Neural progenitor cell (in vitro differentiated cells): ENCODE data around the gene HOXA1. TPM values are rescaled to one million over a fixed set of nuclear protein-coding genes. Genes with fewer than 3 reads are reported as not detected.
A peak's percentile ranks its signal among the peaks of the same experiment; 100 is the strongest.

ENCODE experiments used
- DNase-seq: peaks from one replicate; pipeline ENCODE4 v3.0.0-alpha.2; 2016; ENCODE audit warnings: low spot score
- H2AFZ ChIP-seq: fragments of 200-600 bp; sonication (generic); replicated peaks from 2 replicates; pipeline ENCODE4 v1.6.1; 2016; ENCODE audit warnings: antibody characterized with exemption
- H3F3A ChIP-seq: fragments of 200-600 bp; sonication (generic); 2 replicates; pipeline ENCODE4 v1.6.1; 2016; ENCODE audit warnings: antibody characterized with exemption, low read depth
- H3K27ac ChIP-seq: fragments of 200-600 bp; sonication (generic); 2 replicates; pipeline ENCODE4 v1.5.1; 2016; ENCODE audit warnings: mild to moderate bottlenecking
- H3K27me3 ChIP-seq: fragments of 200-600 bp; sonication (generic); 2 replicates; pipeline ENCODE4 v1.6.1; 2016; ENCODE audit warnings: mild to moderate bottlenecking, moderate library complexity
- H3K36me3 ChIP-seq: fragments of 200-600 bp; sonication (generic); 2 replicates; pipeline ENCODE4 v1.5.1; 2016
- H3K4me1 ChIP-seq: fragments of 200-600 bp; sonication (generic); 2 replicates; pipeline ENCODE4 v1.6.1; 2016; ENCODE audit warnings: mixed run types
- H3K4me2 ChIP-seq: fragments of 200-600 bp; sonication (generic); 2 replicates; pipeline ENCODE4 v1.6.1; 2016
- H3K4me3 ChIP-seq: fragments of 200-600 bp; sonication (generic); 2 replicates; pipeline ENCODE4 v1.5.1; 2016
- H3K79me2 ChIP-seq: fragments of 200-600 bp; sonication (generic); 2 replicates; pipeline ENCODE4 v1.6.1; 2016; ENCODE audit warnings: low read depth
- H3K9ac ChIP-seq: fragments of 200-600 bp; sonication (generic); 2 replicates; pipeline ENCODE4 v1.6.1; 2016
- H3K9me3 ChIP-seq: fragments of 200-600 bp; sonication (generic); 2 replicates; pipeline ENCODE4 v1.5.1; 2016; ENCODE audit warnings: low read depth
- H4K20me1 ChIP-seq: fragments of 200-600 bp; sonication (generic); 2 replicates; pipeline ENCODE4 v1.6.1; 2016; ENCODE audit warnings: low read depth
- H3K27ac Mint-ChIP-seq: 3 replicates; pipeline ENCODE4 v1.8.0; 2021; ENCODE audit warnings: mixed read lengths
- H3K27me3 Mint-ChIP-seq: 2 replicates; pipeline ENCODE4 v1.8.0; 2022; ENCODE audit warnings: low read depth, mild to moderate bottlenecking, inconsistent platforms, moderate library complexity, mixed read lengths; ENCODE audit not compliant: insufficient read depth
- H3K36me3 Mint-ChIP-seq: 3 replicates; pipeline ENCODE4 v1.8.0; 2021; ENCODE audit warnings: mixed read lengths
- H3K4me1 Mint-ChIP-seq: 3 replicates; pipeline ENCODE4 v1.8.0; 2021; ENCODE audit warnings: mixed read lengths
- H3K4me3 Mint-ChIP-seq: 3 replicates; pipeline ENCODE4 v1.8.0; 2021; ENCODE audit warnings: mild to moderate bottlenecking, moderate library complexity, mixed read lengths
- H3K9me3 Mint-ChIP-seq: 3 replicates; pipeline ENCODE4 v1.8.0; 2020; ENCODE audit warnings: mixed read lengths
- EZH2 ChIP-seq: fragments of 200-600 bp; sonication (generic); IDR thresholded peaks from 2 replicates; pipeline ENCODE4 v1.6.1; 2017; ENCODE audit warnings: antibody characterized with exemption, mild to moderate bottlenecking, moderate library complexity
- EZH2phosphoT487 ChIP-seq: fragments of 200-600 bp; sonication (generic); IDR thresholded peaks from 2 replicates; pipeline ENCODE4 v1.6.1; 2017; ENCODE audit warnings: antibody characterized with exemption
- total RNA-seq: library from RNA; depleted of rRNA; stranded (reverse); fragments of >200 nt; gene quantifications from 2 replicates; pipeline ENCODE4 v1.2.3, GENCODE V29; 2015; ENCODE audit warnings: low replicate concordance
- TF ChIP-seq, protein P1 (sequence below): fragments of 200-600 bp; sonication (generic); IDR thresholded peaks from 2 replicates; pipeline ENCODE4 v1.5.1; 2017; ENCODE audit warnings: antibody characterized with exemption, mild to moderate bottlenecking

HOXA1 gene
- total RNA-seq, 1 donor from 2014 or later = not detected

DNA sequence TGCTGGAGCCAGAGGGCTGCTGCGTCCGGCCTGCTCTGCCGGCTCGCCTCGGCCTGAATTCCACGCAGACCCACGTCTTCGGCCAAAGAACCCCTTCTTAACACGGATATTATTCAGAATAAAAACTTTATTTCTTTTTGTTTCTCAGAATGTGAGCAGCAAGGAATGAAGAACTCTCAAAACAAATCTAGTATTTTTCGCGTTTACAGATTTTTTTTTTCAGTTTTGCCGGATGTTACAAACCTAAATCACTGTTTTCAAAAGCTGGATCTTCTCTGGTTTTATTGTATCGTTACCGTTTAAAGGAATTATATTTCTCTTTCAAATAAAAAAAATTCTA is 11.1 kb upstream of the HOXA1 start:
- Histone ChIP-seq H3K4me3 (no peak overlapping the region), H3K9me3 (no peaks in the 10 kb centered on the region), H3K36me3 (no peaks in the 10 kb centered on the region), H3K4me1 (no peaks in the 10 kb centered on the region), H2AFZ (no peak overlapping the region), H3K27me3 (peaks cover 100% of the 10 kb centered on the region), H3K4me2 (no peak overlapping the region), H4K20me1 (peaks cover 100% of the 10 kb centered on the region), H3K79me2 (no peaks in the 10 kb centered on the region), H3F3A (peaks cover 11% of the 10 kb centered on the region), H3K27ac (no peak overlapping the region), H3K9ac (no peak overlapping the region)
- H3K9me3 Mint-ChIP-seq = peaks cover 3% of the 10 kb centered on the region
- DNase-seq = no peak
- H3K4me3 Mint-ChIP-seq = no peak overlapping the region
- TF ChIP-seq, protein P1, sequence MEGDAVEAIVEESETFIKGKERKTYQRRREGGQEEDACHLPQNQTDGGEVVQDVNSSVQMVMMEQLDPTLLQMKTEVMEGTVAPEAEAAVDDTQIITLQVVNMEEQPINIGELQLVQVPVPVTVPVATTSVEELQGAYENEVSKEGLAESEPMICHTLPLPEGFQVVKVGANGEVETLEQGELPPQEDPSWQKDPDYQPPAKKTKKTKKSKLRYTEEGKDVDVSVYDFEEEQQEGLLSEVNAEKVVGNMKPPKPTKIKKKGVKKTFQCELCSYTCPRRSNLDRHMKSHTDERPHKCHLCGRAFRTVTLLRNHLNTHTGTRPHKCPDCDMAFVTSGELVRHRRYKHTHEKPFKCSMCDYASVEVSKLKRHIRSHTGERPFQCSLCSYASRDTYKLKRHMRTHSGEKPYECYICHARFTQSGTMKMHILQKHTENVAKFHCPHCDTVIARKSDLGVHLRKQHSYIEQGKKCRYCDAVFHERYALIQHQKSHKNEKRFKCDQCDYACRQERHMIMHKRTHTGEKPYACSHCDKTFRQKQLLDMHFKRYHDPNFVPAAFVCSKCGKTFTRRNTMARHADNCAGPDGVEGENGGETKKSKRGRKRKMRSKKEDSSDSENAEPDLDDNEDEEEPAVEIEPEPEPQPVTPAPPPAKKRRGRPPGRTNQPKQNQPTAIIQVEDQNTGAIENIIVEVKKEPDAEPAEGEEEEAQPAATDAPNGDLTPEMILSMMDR = no peak
- peak; percentile 80 for TF ChIP-seq EZH2
- peaks cover 96% of the 10 kb centered on the region for H3K27me3 Mint-ChIP-seq
- no peak overlapping the region for H3K27ac Mint-ChIP-seq
- no peaks in the 10 kb centered on the region for H3K36me3 Mint-ChIP-seq
- H3K4me1 Mint-ChIP-seq = no peaks in the 10 kb centered on the region

DNA sequence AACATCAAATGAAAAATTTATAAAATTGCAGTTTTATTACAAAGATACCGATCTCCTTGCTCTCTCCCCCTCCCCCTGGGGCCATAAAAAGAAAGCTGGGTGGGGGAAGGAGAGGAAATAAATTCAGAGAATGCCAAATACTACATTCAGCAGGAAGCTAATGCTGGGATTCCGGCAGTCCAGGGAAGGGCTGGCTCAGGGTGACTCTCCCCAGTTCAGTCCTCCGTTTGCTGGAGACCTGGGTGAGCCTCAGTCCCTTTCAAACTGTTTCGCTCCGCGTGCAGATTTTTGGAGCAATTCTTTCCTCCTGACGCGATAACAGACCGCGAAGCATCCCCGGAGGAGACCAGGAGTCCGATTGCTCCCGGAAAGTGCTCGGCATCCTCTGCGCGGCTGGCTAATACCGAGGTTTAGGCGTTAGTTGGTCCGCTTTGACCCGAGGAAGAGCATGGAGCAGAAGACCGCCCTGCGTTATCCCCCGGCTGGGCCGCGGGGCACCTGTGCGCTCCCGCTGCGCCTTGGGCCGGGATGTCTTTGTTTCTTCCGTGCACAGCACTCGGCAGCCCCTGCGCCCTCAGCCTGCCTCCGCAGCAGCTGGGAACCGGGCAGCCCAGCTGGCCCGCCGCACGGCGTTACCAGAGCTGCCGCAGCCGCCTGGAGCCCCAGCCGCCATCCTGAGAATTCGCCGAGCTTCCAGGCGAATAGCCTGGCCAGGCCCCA is 10.5 kb upstream of the HOXA1 start:
- no peak overlapping the region for H3K4me3 Mint-ChIP-seq
- Histone ChIP-seq H3K4me1 (no peaks in the 10 kb centered on the region), H3K4me2 (no peak overlapping the region), H4K20me1 (peaks cover 100% of the 10 kb centered on the region), H3K27me3 (peaks cover 100% of the 10 kb centered on the region), H3F3A (peaks cover 17% of the 10 kb centered on the region), H3K27ac (no peak overlapping the region), H3K4me3 (no peak overlapping the region), H3K79me2 (no peaks in the 10 kb centered on the region), H2AFZ (no peak overlapping the region), H3K9me3 (no peaks in the 10 kb centered on the region), H3K9ac (no peak overlapping the region), H3K36me3 (no peaks in the 10 kb centered on the region)
- H3K27ac Mint-ChIP-seq = no peak overlapping the region
- DNase-seq = peak; percentile 89
- H3K27me3 Mint-ChIP-seq = peaks cover 96% of the 10 kb centered on the region
- no peaks in the 10 kb centered on the region for H3K36me3 Mint-ChIP-seq
- H3K4me1 Mint-ChIP-seq = no peaks in the 10 kb centered on the region
- peaks cover 7% of the 10 kb centered on the region for H3K9me3 Mint-ChIP-seq
- TF ChIP-seq, protein P1 = no peak
- TF ChIP-seq EZH2phosphoT487 (peak; percentile 90), EZH2 (peak; percentile 94)

DNA sequence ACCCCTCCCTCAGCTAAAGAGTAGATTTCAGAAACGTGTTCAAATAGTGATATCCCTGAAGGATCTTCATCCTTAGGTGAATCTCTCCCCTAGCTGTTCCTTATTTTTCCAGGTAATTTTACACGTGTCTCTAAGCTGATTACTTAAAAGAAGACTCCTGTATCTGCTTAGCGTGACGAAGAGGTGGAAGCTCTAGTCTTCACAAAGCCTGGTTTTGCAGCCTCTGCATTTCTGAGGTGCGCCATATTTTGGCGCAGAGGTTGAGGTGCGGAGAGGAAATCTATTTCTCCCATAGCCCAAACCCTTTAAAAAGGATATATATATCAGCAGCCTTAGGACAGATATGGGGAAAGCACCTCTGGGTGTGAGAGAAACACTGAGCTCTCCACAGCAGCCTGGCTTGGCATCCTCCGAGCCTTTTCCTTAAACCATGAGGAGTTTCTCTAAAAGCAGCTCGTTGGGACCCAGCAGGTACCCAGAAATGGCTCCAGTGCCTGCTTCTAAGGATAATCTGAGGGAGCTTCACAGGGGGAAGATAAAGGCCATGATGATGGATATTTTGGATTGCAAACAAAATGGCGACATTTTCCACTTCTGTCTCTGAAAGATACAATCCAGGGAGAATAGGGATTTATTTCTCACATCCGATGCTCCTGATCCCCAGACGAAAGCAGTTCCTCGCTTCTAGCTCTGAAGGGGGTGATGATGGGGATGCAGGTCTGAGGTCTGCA is 9.7 kb upstream of the HOXA1 start:
- Histone ChIP-seq H3K4me2 (no peak overlapping the region), H3K4me1 (no peaks in the 10 kb centered on the region), H3K9me3 (no peaks in the 10 kb centered on the region), H3K79me2 (no peaks in the 10 kb centered on the region), H3K27me3 (peaks cover 100% of the 10 kb centered on the region), H3K27ac (no peak overlapping the region), H3K36me3 (no peaks in the 10 kb centered on the region), H4K20me1 (peaks cover 100% of the 10 kb centered on the region), H3F3A (peaks cover 25% of the 10 kb centered on the region), H3K4me3 (no peak overlapping the region), H2AFZ (no peak overlapping the region), H3K9ac (no peak overlapping the region)
- H3K9me3 Mint-ChIP-seq = peaks cover 7% of the 10 kb centered on the region
- H3K4me3 Mint-ChIP-seq = no peak overlapping the region
- no peak overlapping the region for H3K27ac Mint-ChIP-seq
- peaks cover 96% of the 10 kb centered on the region for H3K27me3 Mint-ChIP-seq
- no peak for DNase-seq
- no peaks in the 10 kb centered on the region for H3K4me1 Mint-ChIP-seq
- H3K36me3 Mint-ChIP-seq = no peaks in the 10 kb centered on the region
- no peak for TF ChIP-seq EZH2phosphoT487
- no peak for TF ChIP-seq EZH2
- TF ChIP-seq, protein P1 = no peak
